ENCODE data around the gene NFXL1.

NFXL1 gene

DNA sequence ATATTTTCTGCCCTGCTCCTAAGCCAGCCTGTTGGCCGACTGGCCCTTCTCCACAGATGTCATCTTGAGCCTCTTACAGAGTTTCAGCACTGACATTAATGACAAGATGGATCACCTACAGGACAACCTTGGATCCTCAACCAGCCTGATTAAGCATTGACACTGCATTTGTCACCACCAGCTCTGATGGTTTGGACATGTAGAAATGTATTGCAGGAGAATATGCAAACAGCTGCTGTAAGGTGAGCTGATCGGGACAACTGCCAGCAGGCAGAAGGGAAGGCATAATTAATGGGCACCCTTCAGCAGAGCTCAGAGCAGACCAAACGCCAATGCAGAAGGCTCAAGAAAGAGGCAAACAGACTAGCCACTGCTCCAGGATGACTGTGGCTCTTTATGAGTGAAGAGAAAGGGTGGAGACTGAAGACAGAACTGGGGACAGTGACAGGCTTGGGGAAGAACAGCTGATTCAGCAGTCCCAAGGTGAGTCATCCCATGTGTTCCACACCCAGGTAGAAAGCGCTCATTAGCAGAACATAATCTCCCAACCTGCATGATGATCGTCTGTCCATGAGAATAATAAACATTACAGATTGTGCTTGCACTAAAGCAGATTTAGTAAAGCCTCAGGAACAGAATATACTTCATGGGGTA, 83.2 kb downstream of the NFXL1 start:
- DNase-seq (ENCODE audit: low read depth) = no peak

DNA sequence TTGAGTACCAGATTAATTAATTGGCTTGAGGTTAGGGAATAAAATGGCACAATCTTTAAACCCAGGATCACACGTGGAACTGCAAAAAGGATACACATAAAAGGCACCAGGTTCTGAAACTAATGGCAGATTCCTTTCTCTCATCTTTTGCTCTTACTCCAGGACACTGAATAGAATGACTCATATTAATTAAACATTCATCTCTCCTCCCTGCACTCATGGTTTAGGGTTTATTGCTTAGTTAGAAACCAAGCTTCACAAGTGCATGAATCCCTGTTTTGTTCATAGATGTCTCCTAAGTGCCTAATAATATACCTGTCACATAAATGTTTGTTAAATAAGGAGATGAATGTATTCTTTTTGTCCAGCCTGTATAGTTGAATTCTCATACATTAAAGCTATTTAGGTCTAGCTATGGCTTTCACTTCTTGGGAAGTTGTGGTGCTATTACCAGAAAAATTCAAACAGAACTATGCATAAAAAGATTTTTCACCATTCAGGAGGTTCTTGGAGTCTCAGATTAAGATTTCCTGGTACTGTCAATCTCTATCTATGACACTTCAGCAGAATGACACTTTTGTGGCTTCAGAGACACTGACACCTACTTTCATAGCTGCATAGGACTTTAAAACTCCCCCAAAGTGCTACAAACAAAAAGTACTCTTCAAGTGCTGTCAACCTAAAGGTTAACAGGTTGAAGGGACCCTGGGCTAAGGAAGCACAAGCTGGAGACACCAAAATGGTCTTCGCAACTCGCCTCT, 83.9 kb downstream of the NFXL1 start:
- DNase-seq (ENCODE audit: low read depth) = no peak

GRCh38 chr4:47829438-47829837, 84.9 kb downstream of the NFXL1 start:
- no peak for DNase-seq (ENCODE audit: low read depth)

GRCh38 chr4:47827343-47828047, 86.9 kb downstream of the NFXL1 start:
- no peak for DNase-seq (ENCODE audit: low read depth)

DNA sequence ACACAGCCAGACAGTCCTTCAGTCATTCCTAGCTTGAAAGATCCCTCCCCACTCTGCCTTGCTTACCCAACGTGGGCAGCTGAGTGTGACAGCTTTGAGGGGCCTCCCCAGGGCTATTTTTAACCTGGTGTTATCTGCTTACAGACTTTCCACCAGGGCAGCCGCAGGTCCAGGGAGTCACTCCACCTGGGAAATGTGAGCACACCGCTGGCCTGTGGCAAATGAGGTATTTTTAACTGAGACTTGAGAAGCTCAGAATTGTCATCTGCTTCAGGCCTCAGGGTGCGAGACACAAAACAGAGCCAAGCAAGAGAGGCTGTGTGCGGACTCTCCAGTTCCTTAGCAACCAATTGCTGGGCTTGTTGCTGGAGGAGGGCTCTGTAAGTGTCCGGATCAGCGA, 89.5 kb downstream of the NFXL1 start:
- no peak for DNase-seq (ENCODE audit: low read depth)

GRCh38 chr4:47819178-47819577, 95.2 kb downstream of the NFXL1 start:
- DNase-seq (ENCODE audit: low read depth) = no peak

DNA sequence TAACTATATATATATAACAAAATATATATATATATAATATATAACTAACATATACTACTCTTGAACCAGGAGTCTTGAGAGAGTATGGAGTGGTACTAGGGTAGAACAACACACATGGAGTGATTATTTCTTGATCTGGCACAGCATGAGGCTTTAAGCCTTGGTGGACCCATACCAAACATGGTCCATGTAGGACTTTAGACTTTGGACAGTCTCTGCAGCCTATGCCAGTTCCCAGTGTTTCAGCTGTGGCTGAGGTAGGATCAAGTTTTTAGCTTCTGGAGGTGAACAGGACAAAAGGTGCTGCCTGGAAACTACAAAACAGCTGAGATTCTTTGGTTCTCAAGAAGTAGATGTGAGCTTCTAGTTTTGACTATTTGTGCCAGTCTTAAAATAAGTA, 97.1 kb downstream of the NFXL1 start:
- no peak for DNase-seq (ENCODE audit: low read depth)

DNA sequence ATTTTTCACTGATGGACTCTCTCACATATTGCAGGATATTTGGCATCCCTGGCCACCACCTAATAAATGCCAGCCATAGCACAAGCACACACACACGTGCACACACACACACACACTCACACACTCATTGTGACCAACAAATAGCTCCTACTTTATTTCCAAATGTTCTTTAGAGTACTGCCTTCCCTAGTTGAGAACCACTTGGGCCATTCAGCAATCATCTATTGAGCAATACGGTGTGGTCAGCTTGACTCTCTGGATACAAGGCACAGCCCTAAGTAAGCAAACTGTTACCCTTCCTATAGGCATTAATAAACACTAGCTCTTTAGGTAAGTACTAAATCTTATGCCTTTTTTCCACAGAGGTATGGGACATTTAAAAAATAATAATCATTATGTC, 97.6 kb downstream of the NFXL1 start:
- DNase-seq (ENCODE audit: low read depth) = no peak

DNA sequence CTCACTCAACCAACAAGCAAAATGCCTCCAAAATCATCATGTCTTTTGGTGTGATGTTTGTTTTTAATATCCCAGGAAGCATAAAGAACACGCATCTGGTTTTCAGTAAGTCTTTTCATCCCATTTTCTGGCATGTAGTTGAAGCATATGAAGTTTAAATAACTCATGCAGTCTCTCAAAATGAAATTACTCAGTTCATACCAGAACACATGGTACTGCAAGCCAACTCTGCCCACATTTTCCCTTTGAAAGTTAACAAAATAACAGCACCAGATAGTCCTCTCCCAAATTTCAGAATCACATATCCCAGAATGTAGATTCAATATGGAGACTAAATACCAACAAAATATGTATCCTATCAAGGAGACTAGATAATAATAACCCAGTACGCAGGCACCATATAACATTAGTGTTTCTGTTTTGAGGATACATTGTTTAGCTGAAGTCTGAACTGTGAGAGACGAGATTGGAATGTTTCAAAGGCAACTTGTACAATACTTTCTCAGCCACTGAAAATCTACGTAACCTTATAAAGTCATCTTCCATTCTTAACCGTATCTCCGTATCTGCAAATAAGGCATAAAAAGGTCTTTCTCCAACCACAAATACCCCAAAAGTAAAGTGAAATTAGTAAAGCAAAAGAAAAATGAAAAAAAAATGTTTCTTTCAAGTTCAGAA, 99.6 kb downstream of the NFXL1 start:
- no peak for DNase-seq (ENCODE audit: low read depth)

DNA sequence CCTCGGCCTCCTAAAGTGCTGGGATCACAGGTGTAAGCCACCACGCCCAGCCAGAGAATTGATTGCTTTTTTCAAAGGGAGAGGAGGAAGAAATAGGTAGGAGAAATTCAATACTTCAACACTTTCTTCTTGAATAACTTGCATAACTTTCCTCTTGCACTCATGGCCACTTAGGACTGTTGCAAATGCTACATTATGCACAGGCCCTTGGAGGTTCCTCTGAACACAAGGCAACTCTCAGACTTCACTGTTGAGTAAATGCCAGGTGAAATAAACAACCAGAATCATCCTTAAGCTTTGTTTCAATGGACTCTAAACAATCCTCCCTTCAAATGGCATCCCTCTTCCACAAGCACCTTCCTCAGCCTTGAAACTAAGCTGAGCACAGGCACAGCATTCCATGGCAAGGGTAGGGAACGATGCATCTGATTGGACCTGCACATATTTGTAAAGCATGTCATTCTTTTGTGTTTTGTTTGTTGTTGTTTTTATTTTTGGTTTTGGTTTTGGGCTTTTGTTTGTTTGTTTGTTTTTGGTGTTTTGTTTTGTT, 104.7 kb downstream of the NFXL1 start:
- DNase-seq (ENCODE audit: low read depth) = no peak

- no peak for DNase-seq (ENCODE audit: low read depth)
Measured at GRCh38 chr4:47804598-47804997, 109.8 kb downstream of the NFXL1 start.

DNA sequence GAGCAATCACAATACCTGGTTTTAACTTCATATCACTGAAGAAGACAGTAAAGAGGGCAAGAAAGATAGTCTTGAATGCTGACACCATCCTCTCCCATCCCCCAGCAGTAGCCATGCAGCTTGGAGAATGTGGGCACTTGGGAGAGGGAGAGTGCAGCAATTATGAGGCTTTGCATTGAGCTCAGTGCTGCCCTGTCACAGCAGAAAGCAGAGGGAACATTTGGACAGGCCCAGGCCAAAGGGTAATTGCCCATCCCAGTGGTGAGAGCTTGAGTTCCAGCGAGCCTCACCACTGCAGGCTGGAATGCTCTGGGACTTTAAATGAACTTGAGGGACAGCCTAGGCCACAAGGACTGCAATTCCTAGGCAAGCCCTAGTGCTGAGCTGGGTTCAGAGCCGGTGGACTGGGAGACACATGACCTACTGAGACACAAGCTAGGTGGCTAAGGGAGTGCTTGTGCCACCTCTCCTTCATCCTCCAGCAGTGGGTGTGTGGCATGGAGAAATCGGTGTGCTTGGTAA, 112.8 kb downstream of the NFXL1 start:
- no peak for DNase-seq (ENCODE audit: low read depth)

DNA sequence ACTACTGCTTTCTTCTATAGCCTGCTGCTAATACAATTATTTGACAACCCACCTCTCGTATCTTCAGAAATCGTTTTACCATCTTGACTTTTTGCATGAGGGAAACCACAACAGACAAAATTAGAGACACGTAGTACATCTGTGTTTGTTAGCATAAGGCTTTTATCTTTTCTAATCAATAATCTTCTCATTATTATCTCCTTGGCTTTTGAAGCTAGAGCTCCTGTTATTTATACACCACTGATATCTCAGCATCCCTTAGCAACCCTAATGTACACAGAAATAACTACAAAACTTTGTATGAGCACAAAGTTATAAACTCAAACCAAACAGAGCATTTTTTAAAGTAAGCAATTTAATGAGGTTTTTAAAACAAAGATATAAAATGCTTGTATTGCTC, 116.2 kb downstream of the NFXL1 start:
- no peak for DNase-seq (ENCODE audit: low read depth)
